HS-5 (cell line): Measurements from ENCODE around the gene ANGPTL1.

Source experiments
- DNase-seq: peaks from one replicate; pipeline ENCODE4 v3.0.0-alpha.2; 2012; ENCODE audit warnings: low read depth

ANGPTL1 gene, protein sequence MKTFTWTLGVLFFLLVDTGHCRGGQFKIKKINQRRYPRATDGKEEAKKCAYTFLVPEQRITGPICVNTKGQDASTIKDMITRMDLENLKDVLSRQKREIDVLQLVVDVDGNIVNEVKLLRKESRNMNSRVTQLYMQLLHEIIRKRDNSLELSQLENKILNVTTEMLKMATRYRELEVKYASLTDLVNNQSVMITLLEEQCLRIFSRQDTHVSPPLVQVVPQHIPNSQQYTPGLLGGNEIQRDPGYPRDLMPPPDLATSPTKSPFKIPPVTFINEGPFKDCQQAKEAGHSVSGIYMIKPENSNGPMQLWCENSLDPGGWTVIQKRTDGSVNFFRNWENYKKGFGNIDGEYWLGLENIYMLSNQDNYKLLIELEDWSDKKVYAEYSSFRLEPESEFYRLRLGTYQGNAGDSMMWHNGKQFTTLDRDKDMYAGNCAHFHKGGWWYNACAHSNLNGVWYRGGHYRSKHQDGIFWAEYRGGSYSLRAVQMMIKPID

DNA sequence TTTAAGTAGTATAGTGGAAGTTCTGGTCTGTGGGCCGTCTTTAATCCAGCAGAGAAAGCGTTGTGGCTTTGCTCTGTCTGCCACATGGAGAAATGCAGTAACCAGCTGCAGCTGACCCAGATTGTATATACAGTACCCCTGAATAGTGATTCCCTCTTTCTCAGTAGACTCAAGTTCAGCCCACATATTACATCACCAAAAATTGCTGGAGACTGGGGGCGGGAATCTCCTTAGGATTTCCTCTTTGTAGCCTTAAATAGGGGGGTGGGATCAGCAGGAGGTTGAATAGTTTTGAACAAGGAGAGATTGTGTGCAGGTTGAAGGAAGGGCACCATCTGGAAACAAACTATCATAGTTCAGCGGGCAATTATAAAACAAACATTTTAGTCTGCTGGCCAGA lies at the start of gene ANGPTL1:
TSS of gene ANGPTL1 (minus strand) at position 134 of the 400 bp plus-strand sequence. CDS start 5,301 bp downstream, outside the sequence.
- no peak for DNase-seq

DNA sequence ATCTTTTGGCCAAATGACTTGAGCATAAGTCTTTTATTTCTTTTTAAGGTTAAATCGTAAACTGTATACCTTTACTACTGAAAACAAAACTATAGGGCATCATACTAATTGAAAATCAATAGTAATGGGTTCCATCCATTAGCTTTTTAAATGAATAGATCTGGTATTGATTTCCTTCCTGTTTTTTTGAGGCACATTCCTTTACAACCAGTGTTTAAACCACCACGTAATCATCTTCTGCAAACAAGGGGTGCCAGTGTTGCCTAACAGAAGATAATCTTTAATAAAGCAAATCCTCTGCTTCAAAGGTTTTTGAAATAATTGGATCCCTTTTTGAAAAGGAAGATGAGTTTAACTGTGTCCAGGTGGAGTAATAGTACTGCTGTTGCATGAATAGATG lies 48.7 kb upstream of the ANGPTL1 start:
- DNase-seq = no peak

- no peak for DNase-seq
Measured at GRCh38 chr1:178918955-178919354, 48.1 kb upstream of the ANGPTL1 start.

DNA sequence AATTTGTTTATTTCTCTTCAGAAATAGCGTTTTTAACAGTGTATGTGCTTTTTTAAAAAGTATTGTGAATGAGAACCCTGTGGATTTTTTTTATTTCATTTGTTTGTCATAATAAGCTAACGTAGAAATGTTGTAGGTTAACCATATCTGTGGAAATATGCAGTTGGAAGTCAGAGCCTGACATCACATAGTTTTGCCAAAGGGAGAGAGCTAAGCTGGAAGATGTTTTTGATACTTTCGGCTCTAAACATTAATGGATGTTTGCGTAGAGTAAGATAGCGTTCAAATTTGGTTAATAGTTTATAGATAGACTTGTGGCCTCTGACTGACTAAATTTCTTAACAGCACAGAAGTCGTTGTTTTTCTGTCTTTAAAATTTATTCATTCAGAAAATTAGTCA lies 47.4 kb upstream of the ANGPTL1 start:
- DNase-seq = no peak

DNA sequence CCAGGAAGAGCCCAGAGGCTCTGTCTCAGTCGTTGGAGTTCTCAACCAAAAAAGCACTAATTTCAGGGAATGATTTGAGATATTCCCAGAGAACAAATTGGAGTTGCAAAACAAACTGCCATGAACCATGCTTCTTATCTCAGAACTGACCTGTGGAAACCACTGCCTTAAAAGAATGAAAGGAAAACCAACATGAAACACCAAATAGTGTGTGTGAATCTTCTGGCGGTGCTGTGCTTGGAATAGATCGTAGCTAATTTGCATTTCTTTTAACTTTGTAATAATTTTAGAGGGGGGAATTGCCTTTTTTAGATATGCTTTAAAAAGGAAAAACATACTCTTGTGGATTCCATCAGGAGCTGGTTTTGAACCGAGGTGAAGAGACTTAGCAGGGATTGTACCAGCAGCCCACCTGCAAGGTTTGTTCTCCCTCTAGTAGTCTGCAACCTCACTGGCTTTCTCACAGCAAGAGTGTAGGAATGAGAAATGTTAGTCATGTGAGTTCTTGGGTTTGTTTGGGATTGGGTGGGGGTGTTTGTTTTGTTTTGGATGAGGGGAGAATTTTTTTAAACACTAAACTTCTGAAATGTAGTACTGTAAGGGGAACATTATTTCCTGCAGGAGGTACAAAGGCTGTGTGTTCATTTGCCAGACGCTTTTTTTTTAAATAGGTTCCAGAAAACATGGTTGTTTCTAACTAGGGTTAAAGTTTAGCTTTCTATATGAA lies 45.7 kb upstream of the ANGPTL1 start:
- DNase-seq = no peak

DNA sequence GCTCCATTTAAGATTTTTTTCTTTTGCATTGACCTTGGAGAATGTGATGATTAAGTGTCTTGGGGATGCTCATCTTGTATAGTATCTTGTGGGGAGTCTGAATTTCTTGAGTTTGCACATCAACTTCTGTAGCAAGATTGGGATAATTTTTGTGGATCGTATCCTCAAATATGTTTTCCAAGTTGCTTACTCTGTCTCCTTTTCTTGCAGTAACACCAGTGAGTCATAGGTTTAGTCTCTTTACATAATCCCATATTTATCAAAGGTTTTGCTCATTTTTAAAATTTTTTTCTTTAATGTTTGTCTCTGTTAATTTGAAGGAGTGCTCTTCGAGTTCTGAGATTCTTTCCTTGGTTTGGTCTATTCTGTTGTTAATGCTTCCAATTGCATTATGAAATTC lies 41.7 kb upstream of the ANGPTL1 start:
- no peak for DNase-seq

DNA sequence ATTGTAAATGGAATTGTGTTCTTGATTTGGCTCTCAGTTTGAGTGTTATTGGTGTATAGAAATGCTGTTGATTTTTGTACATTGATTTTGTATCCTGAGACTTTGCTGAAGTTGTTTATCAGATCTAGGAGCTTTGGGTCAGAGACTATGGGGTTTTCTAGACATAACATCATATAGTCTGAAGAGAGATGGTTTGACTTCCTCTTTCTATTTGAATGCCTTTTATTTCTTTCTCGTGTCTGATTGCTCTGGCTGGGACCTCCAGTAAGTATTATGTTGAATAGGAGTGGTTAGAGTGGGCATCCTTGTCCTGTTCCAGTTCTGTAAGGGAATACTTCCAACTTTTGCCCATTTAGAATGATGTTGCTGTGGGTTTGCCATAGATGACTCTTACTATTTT lies 39.1 kb upstream of the ANGPTL1 start:
- no peak for DNase-seq

DNA sequence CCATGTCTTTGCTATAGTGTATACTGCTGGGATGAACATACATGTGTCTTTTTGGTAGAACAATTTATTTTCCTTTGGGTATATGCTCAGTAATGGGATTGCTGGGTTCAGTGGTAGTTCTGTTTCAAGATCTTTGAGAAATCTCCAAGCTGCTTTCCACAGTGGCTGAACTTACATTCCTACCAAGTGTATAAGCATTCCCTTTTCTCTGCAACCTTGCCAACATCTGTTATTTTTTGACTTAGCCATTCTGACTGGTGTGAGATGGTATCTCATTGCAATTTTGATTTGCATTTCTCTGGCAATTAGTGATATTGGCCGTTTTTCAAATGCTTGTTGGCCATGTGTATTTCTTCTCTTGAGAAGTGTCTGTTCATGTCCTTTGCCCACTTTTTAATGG lies 37.5 kb upstream of the ANGPTL1 start:
- no peak for DNase-seq

GRCh38 chr1:178901482-178902125 lies 30.7 kb upstream of the ANGPTL1 start:
- DNase-seq = no peak

DNA sequence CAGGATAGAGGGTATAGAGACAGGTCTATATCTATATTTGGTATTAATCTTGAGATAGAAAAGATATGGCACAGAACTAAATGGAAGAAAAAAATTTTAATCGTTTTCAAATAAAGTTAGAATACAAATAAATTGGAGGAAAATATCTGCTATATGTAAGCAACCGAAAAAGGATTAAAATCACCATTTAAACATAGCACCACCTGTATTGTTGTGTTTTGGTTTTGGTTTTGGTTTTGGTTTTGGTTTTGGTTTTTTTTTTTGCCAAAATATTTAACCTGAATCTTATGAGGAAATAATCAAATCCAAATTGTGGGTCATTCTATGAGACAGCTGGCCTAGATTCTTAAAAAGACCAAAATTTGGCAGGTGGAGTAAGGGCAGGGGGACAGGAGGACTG lies 28.5 kb upstream of the ANGPTL1 start:
- no peak for DNase-seq

DNA sequence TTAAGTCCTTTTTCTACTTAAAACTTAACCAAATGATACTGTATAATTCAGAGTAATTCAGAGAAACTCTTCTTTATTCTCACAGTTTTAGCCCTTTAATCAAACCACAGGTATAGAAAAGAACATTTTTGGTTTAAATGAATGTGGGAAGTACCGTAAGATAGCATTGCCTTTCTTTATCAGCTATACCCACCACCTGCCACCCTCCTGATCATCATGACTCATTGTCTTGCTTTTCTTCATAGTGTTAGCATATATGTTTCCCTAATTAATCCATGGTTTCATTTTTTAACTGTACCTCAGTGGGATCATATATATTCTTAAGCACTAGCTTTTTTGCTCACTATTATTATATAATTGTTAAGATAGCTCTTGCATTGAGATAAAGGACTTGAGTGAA lies 27.5 kb upstream of the ANGPTL1 start:
- no peak for DNase-seq

DNA sequence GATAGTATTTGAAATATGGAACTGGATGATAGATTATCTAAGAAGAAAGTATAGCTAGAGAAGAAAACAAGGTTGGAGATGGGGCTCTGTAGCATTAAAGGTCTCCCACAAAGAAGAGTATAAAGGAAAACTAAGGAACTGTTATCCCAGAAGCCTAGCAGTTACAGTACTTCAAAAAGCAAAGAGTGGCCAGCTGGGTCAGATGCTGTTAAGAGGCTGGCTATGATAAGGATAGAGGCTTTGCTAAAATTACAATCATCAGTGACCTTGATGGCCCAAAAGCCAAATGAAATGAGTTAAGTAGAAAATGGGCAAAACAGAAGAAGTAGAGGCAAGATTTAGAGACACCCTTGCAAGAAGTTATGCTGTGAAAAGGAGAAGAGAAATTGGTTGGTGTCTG lies 25.1 kb upstream of the ANGPTL1 start:
- DNase-seq = no peak

DNA sequence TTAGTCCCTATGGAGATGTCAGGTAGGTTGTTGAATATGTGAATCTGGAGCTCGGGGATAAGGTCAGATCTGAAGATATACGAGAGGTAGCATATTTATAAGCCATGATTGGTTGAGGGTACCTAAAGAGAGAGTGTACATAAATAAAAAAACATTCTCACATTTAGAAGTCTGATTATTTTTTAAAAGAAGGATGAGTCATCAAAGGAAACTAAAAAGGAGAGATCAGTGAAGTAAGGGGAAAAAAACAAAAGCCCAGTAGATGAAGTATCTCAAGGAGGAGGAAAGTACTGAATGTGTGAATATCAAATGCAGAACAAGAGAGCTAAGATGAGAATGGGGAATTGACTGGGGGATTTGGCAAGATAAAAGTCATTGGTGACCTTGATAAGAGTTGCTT lies 15.7 kb upstream of the ANGPTL1 start:
- DNase-seq = no peak

DNA sequence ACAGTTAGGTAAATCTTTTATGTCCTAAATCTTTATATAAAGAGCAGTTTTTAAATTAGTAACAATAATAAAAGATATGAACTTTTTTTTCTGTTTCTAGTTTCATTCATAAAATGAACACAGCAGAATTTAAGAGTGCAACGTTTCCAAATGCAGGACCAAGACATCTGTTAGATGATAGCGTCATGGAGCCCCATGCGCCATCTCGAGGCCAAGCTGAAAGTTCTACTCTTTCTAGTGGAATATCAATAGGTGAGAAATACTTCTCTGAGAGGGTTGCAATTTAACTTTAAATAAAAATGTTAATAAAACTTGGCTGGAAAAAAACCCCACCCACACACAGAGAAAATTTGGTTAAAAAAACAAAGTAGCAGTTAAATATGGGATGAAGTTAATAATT lies 15.0 kb upstream of the ANGPTL1 start:
- DNase-seq = no peak

DNA sequence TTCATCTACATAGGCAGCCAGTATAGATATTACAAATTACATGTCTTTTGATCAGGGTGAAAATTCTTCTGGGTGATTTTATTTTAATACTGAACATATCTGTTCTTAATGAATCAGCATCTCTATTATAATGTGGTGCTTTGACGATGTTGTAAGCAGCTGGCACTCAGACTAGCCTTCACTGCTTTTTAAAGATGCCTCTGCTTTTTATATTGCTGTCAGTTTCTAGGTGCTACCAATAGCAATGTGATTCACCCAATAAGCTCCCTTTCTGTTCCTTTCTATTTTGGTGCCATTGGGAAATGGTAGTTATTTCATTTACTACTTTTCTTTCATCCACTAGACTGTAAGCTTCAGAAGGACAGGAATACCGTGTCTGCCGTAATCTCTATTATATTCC lies 11.1 kb upstream of the ANGPTL1 start:
- DNase-seq = no peak

- no peak for DNase-seq
Measured at GRCh38 chr1:178877896-178878295, 7.0 kb upstream of the ANGPTL1 start.

DNA sequence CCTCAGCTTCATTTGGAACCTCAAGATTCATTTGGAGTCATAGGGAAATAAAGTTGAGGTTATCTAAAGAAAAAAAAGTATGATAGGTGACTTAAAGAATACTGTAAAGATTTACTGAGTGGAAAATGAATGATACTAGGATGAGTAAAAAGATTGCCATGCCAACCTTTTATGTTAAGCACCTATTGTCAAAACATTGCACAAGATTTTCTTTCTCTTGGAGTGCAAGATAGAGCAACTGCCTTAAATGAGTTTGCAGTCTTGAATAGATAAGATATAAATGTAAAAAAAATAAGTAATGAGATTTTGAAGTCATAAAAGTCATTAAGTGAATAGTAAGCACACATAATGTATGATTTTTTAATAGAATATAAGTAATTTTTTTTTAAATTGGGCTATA lies 5.1 kb upstream of the ANGPTL1 start:
- no peak for DNase-seq

DNA sequence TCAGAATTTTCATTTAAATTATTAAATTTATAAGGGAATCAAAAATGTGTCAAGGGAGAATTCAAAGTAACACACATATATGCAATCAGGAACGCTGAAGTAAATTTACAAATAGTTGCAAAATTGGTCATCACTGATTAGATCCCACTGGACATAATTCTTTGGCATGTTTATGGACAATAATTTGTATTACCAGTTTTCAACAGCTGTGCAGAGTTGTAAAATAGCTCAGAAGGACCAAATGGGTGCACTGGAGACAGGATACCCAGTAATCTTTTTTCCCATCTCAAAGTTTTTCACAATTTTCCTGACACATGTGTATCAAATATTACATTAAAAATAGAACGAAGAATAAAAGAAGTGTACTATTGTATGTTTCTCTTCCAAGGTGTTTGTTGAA lies 4.1 kb upstream of the ANGPTL1 start:
- DNase-seq = no peak

- DNase-seq = no peak
Measured at GRCh38 chr1:178871551-178872320, 859 bp upstream of the ANGPTL1 start.

- DNase-seq = no peak
Measured at GRCh38 chr1:178870221-178870620, 656 bp downstream of the ANGPTL1 start.

GRCh38 chr1:178869119-178869697 lies 1.7 kb downstream of the ANGPTL1 start:
- no peak for DNase-seq

GRCh38 chr1:178868706-178869105 lies 2.2 kb downstream of the ANGPTL1 start:
- no peak for DNase-seq
